Measurements from ENCODE around the gene VSIG10.
"Not testable (repeated sequence)": the region's sequence is repeated elsewhere in the genome, so short reads cannot be mapped to it uniquely, and the experiment has no call there.

Gene VSIG10

GRCh38 chr12:118023301-118023860, 80.4 kb downstream of the VSIG10 start:
- DNase-seq = no peak

GRCh38 chr12:118022728-118023109, 81.1 kb downstream of the VSIG10 start:
- DNase-seq = no peak

- DNase-seq = not testable (repeated sequence)
These were observed 81.6 kb downstream of the VSIG10 start for GRCh38 chr12:118022097-118022727.

- no peak for DNase-seq
These were observed 83.8 kb downstream of the VSIG10 start for GRCh38 chr12:118020036-118020435.

- no peak for DNase-seq
These were observed 85.9 kb downstream of the VSIG10 start for GRCh38 chr12:118017926-118018325.

GRCh38 chr12:118016424-118017264, 87.2 kb downstream of the VSIG10 start, which contains the start of gene RFC5:
Gene RFC5, plus strand, starts transcription at chr12:118016703. Its CDS starts 125 bp downstream, at chr12:118016828.
- peak; percentile 91 for DNase-seq

GRCh38 chr12:118015944-118016343, 87.9 kb downstream of the VSIG10 start:
- no peak for DNase-seq

- no peak for DNase-seq
These were observed 88.5 kb downstream of the VSIG10 start for GRCh38 chr12:118015306-118015705.

All from NCI-H226 (cell line).